Stomach (tissue), 9 donors: Measurements from ENCODE around the gene RAP2B. TPM values are rescaled to one million over a fixed set of nuclear protein-coding genes. Genes with fewer than 3 reads are reported as not detected.

Experiments used
- DNase-seq, 2 donors: peaks; one replicate each; pipeline versions ENCODE4 v3.0.0 to v3.0.0-alpha.2; 2013 to 2019
- H3K27ac ChIP-seq, 5 donors: fragments of 200-600 bp in 4 of 5; sonication (generic) in 4 of 5; one replicate each; pipeline ENCODE4 v1.5.1; 2013 to 2019; ENCODE audit warnings: mild to moderate bottlenecking in 1 of 5, moderate library complexity in 1 of 5
- H3K27me3 ChIP-seq, 3 donors: fragments of 200-600 bp; sonication (generic); one replicate each; pipeline ENCODE4 v1.5.1; 2017 to 2019; ENCODE audit warnings: mixed run types in 1 of 3
- H3K36me3 ChIP-seq, 4 donors: fragments of 200-600 bp; sonication (generic); 1 replicate in 3 of 4; 2 replicates in 1 of 4; pipeline ENCODE4 v1.5.1; 2016 to 2019
- H3K4me1 ChIP-seq, 4 donors: fragments of 200-600 bp; sonication (generic); one replicate each; pipeline ENCODE4 v1.5.1; 2016 to 2019
- H3K4me3 ChIP-seq, 4 donors: fragments of 200-600 bp; sonication (generic) in 3 of 4; one replicate each; pipeline ENCODE4 v1.5.1; 2016 to 2019; ENCODE audit warnings: mild to moderate bottlenecking in 1 of 4
- H3K9me3 ChIP-seq, 4 donors: fragments of 200-600 bp; sonication (generic); one replicate each; pipeline ENCODE4 v1.5.1; 2016 to 2019
- EP300 ChIP-seq: sonication (generic); formaldehyde crosslinking; IDR thresholded peaks from one replicate; pipeline ENCODE4 v1.6.1; 2017; ENCODE audit warnings: antibody characterized with exemption
- POLR2A ChIP-seq, 4 donors: fragments of 450-650 bp; IDR thresholded peaks; one replicate each; pipeline ENCODE4 v1.6.1; 2016; ENCODE audit warnings: antibody characterized with exemption in 4 of 4, control low read depth in 2 of 4, mild to moderate bottlenecking in 1 of 4, moderate library complexity in 1 of 4
- POLR2AphosphoS5 ChIP-seq, 3 donors: sonication (generic); formaldehyde crosslinking; IDR thresholded peaks; one replicate each; pipeline ENCODE4 v1.6.1; 2016; ENCODE audit warnings: antibody characterized with exemption in 3 of 3
- whole genome bisulfite sequencing, 5 donors: extraction: QIAGEN DNeasy Blood & Tissue Kit in 3 of 5; methylation state at CpG; one replicate each; pipeline versions ENCODE4 v1.1.5 to v1.1.7; 2013 to 2018; 5-methylcytosine and 5-hydroxymethylcytosine counted together
- intact Hi-C: fragments of 100-400 bp; cut with DNase I; formaldehyde crosslinking; loops from one replicate; pipeline ENCODE4 v1.15.1; 2023; ENCODE audit warnings: low total_unique reads
- polyA plus RNA-seq, 3 donors: library from polyadenylated mRNA; stranded (reverse); fragments of 200-250 nt; gene quantifications; one replicate each; pipeline ENCODE4 v1.2.3, GENCODE V29; 2013
- total RNA-seq, 5 donors: library from RNA; depleted of rRNA; stranded (reverse); fragments of >200 nt; gene quantifications; one replicate each; pipeline versions ENCODE4 v1.1.0 to v1.2.3, GENCODE V29; 2014 to 2016
- TF ChIP-seq, protein P1 (sequence below), 7 experiments: fragments of 450-650 bp in 4 of 7; fragments of 200-600 bp in 3 of 7; sonication (generic) in 3 of 7; IDR thresholded peaks; one replicate each; pipeline ENCODE4 v1.5.1; 2016 to 2019; ENCODE audit warnings: antibody characterized with exemption in 7 of 7, control low read depth in 2 of 7, mild to moderate bottlenecking in 1 of 7
- donor health status: healthy with polysubstance abuse.
- donor health status: Bipolar disorder and iron deficiency.
- donor health status: healthy.

Gene RAP2B
- total and polyA plus RNA-seq, 8 donors: 1.2 to 30.7 (median 11.0) TPM

DNA sequence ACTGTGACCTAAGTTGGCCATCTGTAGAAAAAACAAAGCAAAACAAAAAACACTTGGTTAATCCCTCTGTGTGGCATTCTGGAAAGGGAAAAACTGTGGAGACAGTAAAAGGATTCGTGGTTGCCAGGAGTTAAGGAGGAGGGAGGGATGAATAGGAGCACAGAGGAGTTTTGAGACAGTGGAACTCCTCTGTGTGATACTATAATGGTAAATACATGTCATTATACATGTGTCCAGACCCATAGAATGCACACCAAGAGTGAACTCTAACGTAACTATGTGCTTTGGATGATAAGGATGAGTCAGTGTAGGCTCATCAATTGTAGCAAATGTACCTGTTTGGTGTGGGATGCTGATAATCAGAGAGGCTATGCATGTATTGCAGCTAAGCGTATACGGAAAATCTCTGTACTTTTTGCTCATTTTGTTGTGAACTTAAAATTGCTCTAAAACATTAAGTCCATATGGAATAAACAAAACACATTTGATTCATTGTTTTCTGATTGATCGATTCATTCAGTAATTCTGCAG, 33.4 kb downstream of the RAP2B start:
- no peak for DNase-seq
- Histone ChIP-seq H3K9me3 (no peaks in the 10 kb centered on the region), H3K36me3 (no peaks in the 10 kb centered on the region), H3K4me1 (no peaks in the 10 kb centered on the region), H3K4me3 (no peak overlapping the region), H3K27ac (no peak overlapping the region), H3K27me3 (no peaks in the 10 kb centered on the region)
- intact Hi-C loops: no loop called here
- WGBS, 5 donors: 74 to 82% (median 78%) methylated on average over 5 of the region's 5 CpGs
- TF ChIP-seq EP300 (no peak), POLR2AphosphoS5 (IDR thresholded peaks at IDR 0.05) (no peak), POLR2A (IDR thresholded peaks at IDR 0.05) (no peak)

DNA sequence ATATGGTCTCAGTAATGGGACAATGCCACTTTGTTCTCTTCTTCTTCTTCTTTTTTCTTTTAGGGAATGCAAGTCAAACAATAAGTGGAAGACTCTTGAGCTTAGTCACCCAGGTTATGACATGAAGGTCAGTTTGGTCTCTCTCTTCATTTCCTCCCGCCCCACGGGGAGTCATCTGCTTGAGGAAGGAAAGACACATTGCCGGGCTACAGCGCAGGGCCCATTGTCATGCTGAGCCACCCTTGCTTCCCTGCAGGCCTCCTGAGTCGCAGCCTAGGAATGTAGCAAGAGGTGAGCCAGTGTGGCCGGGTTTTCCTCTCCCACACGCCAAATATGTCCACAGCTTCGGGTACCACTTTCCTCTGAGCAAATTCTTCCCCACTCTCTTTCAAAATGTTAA, 47.6 kb downstream of the RAP2B start:
- H3K4me3 ChIP-seq: no peak overlapping the region
- 58 to 66% (median 63%) methylated on average over 8 of the region's 8 CpGs for WGBS, 5 donors
- no peak for DNase-seq
- intact Hi-C loops: no loop called here
- H3K27me3 ChIP-seq: no peaks in the 10 kb centered on the region
- H3K9me3 ChIP-seq: no peaks in the 10 kb centered on the region
- H3K36me3 ChIP-seq: no peaks in the 10 kb centered on the region
- no peak overlapping the region for H3K27ac ChIP-seq
- H3K4me1 ChIP-seq: no peaks in the 10 kb centered on the region
- TF ChIP-seq POLR2A (IDR thresholded peaks at IDR 0.05) (no peak), EP300 (no peak), POLR2AphosphoS5 (IDR thresholded peaks at IDR 0.05) (no peak)
- TF ChIP-seq, protein P1, sequence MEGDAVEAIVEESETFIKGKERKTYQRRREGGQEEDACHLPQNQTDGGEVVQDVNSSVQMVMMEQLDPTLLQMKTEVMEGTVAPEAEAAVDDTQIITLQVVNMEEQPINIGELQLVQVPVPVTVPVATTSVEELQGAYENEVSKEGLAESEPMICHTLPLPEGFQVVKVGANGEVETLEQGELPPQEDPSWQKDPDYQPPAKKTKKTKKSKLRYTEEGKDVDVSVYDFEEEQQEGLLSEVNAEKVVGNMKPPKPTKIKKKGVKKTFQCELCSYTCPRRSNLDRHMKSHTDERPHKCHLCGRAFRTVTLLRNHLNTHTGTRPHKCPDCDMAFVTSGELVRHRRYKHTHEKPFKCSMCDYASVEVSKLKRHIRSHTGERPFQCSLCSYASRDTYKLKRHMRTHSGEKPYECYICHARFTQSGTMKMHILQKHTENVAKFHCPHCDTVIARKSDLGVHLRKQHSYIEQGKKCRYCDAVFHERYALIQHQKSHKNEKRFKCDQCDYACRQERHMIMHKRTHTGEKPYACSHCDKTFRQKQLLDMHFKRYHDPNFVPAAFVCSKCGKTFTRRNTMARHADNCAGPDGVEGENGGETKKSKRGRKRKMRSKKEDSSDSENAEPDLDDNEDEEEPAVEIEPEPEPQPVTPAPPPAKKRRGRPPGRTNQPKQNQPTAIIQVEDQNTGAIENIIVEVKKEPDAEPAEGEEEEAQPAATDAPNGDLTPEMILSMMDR (IDR thresholded peaks at IDR 0.05): no peak

DNA sequence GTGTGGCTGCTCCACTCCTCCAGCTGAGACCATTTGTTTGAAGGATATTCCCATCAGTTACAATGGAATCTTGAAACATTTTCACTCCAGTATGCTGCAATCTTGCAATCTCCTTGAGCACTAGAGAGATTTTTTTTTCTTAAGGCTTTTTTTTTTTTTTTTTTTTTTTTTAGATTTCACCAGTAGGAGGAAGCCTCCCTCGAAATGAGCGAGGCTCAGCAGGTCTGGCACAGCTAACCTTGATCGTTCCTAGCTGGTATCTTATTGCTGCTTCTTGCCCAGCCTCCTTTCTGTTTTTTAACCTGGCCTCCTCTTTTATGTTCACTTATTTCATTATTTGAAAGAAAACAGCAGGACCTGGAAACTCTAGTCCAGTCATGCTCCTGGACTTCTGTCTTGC, 48.1 kb downstream of the RAP2B start:
- Histone ChIP-seq H3K4me3 (no peak overlapping the region), H3K27me3 (no peaks in the 10 kb centered on the region), H3K9me3 (no peaks in the 10 kb centered on the region), H3K4me1 (no peaks in the 10 kb centered on the region), H3K27ac (no peak overlapping the region), H3K36me3 (no peaks in the 10 kb centered on the region)
- no peak for TF ChIP-seq POLR2A (IDR thresholded peaks at IDR 0.05)
- TF ChIP-seq POLR2AphosphoS5 (IDR thresholded peaks at IDR 0.05): no peak
- TF ChIP-seq, protein P1 (IDR thresholded peaks at IDR 0.05): no peak
- no peak for TF ChIP-seq EP300
- no peak for DNase-seq
- WGBS, 5 donors: 51 to 73% (median 63%) methylated on average over 3 of the region's 3 CpGs
- intact Hi-C loops: no loop called here

DNA sequence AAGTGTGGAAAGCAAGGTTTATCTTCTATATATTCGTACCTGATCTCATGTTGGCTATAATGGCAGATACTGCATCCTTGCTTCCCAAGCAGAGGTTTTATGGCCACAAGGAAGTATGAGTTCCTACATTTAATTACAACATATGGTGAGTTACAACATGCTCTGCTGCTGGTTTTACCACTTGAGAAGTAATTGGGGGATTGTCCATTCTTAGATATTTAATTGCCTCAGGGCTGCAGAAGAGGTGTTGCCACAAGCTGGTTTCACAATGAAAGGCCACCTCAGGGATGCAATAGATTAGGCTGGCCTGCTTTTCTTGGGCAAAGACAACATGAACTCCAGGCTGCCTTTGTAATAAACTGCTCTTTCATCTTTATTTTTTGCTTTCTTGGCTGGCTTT, 48.6 kb downstream of the RAP2B start:
- no peak overlapping the region for H3K27ac ChIP-seq
- DNase-seq: no peak
- H3K36me3 ChIP-seq: no peaks in the 10 kb centered on the region
- H3K4me1 ChIP-seq: peaks cover 0 to 1% (median 0%) of the 10 kb centered on the region in 4 donors
- H3K9me3 ChIP-seq: no peaks in the 10 kb centered on the region
- TF ChIP-seq POLR2A (IDR thresholded peaks at IDR 0.05) (no peak), POLR2AphosphoS5 (IDR thresholded peaks at IDR 0.05) (no peak), EP300 (no peak)
- TF ChIP-seq, protein P1 (IDR thresholded peaks at IDR 0.05): no peak
- no peaks in the 10 kb centered on the region for H3K27me3 ChIP-seq
- intact Hi-C loops: no loop called here
- no peak overlapping the region for H3K4me3 ChIP-seq
- 79 to 95% (median 92%) methylated on average over 1 of the region's 1 CpG for WGBS, 5 donors

DNA sequence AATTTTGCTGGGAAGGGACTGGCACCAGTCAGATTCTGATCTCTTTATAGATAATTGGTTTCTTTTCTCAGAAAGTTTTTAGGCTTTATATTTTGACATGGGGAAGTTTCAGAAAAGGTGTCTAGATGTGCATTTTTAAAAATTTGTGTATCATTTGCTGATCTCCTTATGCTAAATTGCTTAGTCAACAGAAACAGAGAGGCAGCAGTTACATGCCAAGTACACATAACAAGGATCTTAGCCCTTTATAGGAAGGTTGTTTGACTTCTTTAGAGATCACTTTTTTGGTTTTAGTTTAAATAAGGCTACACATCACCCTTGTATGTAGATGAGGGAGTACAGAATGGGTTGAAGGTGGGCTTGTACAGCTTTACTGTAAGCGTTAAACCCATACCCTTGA, 53.5 kb downstream of the RAP2B start:
- WGBS, 5 donors: 74 to 88% (median 87%) methylated on average over 1 of the region's 1 CpG
- no peak for DNase-seq
- no peak for TF ChIP-seq POLR2AphosphoS5 (IDR thresholded peaks at IDR 0.05)
- TF ChIP-seq, protein P1 (IDR thresholded peaks at IDR 0.05): no peak
- no peak for TF ChIP-seq POLR2A (IDR thresholded peaks at IDR 0.05)
- H3K4me3 ChIP-seq: no peak overlapping the region
- peaks cover 0 to 6% (median 0%) of the 10 kb centered on the region in 4 donors for H3K4me1 ChIP-seq
- intact Hi-C loops: no loop called here
- H3K9me3 ChIP-seq: no peaks in the 10 kb centered on the region
- H3K27me3 ChIP-seq: no peaks in the 10 kb centered on the region
- no peaks in the 10 kb centered on the region for H3K36me3 ChIP-seq
- no peak overlapping the region for H3K27ac ChIP-seq
